Inflammatory macrophage (primary cell): ENCODE results near the gene FBXO30.

Experiments
- DNase-seq, 2 donors: peaks; one replicate each; pipeline ENCODE4 v3.0.0-alpha.2; 2020 to 2022
- total RNA-seq, 18 experiments: gene quantifications; one replicate each; lab custom pipeline; 2026; ENCODE audit warnings: mixed read lengths in 6 of 18, inconsistent platforms in 2 of 18; lab: John Stamatoyannopoulos, UW

The FBXO30 gene
- 19.7 to 59.7 (median 42.8) reads per million in 18 experiments for total RNA-seq

- DNase-seq, result peak; percentile 93 to 94
Observed at GRCh38 chr6:145814501-145815308, at the start of gene FBXO30. Gene FBXO30 (minus strand): TSS chr6:145814795. CDS start chr6:145806405, 8,390 bp downstream.

- DNase-seq, result peak in 1 of 2 donors; percentile 71
Observed at GRCh38 chr6:145863988-145864616, 49.5 kb upstream of the FBXO30 start.

GRCh38 chr6:145863366-145863765, 48.8 kb upstream of the FBXO30 start:
- DNase-seq, result peak; percentile 23 to 58

GRCh38 chr6:145860562-145860961, 46.0 kb upstream of the FBXO30 start:
- DNase-seq, result no peak

GRCh38 chr6:145850671-145851070, 36.1 kb upstream of the FBXO30 start:
- DNase-seq, result no peak

- no peak for DNase-seq
Observed at GRCh38 chr6:145848541-145848940, 33.9 kb upstream of the FBXO30 start.

GRCh38 chr6:145845557-145845956, 31.0 kb upstream of the FBXO30 start:
- no peak for DNase-seq

- DNase-seq, result no peak
Observed at GRCh38 chr6:145844933-145845540, 30.4 kb upstream of the FBXO30 start.

GRCh38 chr6:145842693-145843546, 28.3 kb upstream of the FBXO30 start:
- DNase-seq, result peak; percentile 39 to 72

- no peak for DNase-seq
Observed at GRCh38 chr6:145841668-145842067, 27.1 kb upstream of the FBXO30 start.

GRCh38 chr6:145839653-145840052, 25.1 kb upstream of the FBXO30 start:
- no peak for DNase-seq

- DNase-seq, result no peak
Observed at GRCh38 chr6:145838305-145838704, 23.7 kb upstream of the FBXO30 start.

- DNase-seq, result no peak
Observed at GRCh38 chr6:145836772-145837171, 22.2 kb upstream of the FBXO30 start.

GRCh38 chr6:145836170-145836569, 21.6 kb upstream of the FBXO30 start:
- peak in 1 of 2 donors; percentile 9 for DNase-seq

GRCh38 chr6:145830612-145831011, 16.0 kb upstream of the FBXO30 start:
- DNase-seq, result no peak

GRCh38 chr6:145829950-145830349, 15.4 kb upstream of the FBXO30 start:
- no peak for DNase-seq

- no peak for DNase-seq
Observed at GRCh38 chr6:145829102-145829501, 14.5 kb upstream of the FBXO30 start.

GRCh38 chr6:145824344-145824743, 9.7 kb upstream of the FBXO30 start:
- no peak for DNase-seq

GRCh38 chr6:145823328-145823944, 8.8 kb upstream of the FBXO30 start:
- DNase-seq, result no peak

- no peak for DNase-seq
Observed at GRCh38 chr6:145822456-145822855, 7.9 kb upstream of the FBXO30 start.

GRCh38 chr6:145819994-145820393, 5.4 kb upstream of the FBXO30 start:
- no peak for DNase-seq

- no peak for DNase-seq
Observed at GRCh38 chr6:145818796-145819195, 4.2 kb upstream of the FBXO30 start.
